ENCODE data around the gene CLASP2. TPM values are rescaled to one million over a fixed set of nuclear protein-coding genes. Genes with fewer than 3 reads are reported as not detected.

The CLASP2 gene
- total and polyA plus RNA-seq, 2 of the 4 experiments (the other 2 are of a cell fraction) = 11.9 to 49.1 TPM

DNA sequence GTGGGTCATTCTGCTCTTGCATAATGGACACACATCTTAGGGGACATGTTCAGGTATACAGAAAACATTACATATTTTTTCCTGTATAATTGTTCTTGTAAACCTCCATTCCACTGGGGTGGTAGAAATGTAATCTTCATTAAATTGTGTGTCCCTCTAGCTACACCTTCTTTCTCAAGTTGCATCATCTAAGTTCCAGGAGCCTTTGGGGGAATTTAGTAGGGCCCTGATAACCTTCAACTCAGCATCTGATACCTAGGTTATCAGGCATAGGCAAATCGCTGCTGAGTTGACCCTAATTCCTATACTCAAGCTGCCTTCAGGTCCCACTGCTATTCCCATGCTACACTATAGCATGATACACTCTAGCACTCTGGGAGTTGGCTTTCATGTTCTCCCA, 19.1 kb upstream of the CLASP2 start:
- Histone ChIP-seq H3K36me3 (ENCODE audit: control insufficient read depth, insufficient read depth, low read length) (no peaks in the 10 kb centered on the region), H3K9ac (ENCODE audit: low read depth, low read length) (no peak overlapping the region), H4K8ac (ENCODE audit: low read depth in 2 of 2, low read length in 2 of 2) (no peak overlapping the region), H2BK120ac (ENCODE audit: low read depth, low read length) (no peak overlapping the region), H2BK15ac (ENCODE audit: low read depth, low read length) (no peak overlapping the region), H3K23ac (ENCODE audit: low read depth, low read length) (no peak overlapping the region), H4K91ac (ENCODE audit: insufficient read depth, low read depth, low read length) (no peak overlapping the region), H4K5ac (ENCODE audit: low read depth, low read length) (no peak overlapping the region), H3K79me1 (ENCODE audit: low read depth in 1 of 2, low read length in 2 of 2) (no peaks in the 10 kb centered on the region), H3K27ac (ENCODE audit: insufficient read depth, low read length) (no peak overlapping the region), H3K4me3 (ENCODE audit: insufficient read depth, low read depth, low read length) (no peak overlapping the region), H2AK9ac (replicated peaks; ENCODE audit: low read depth, low read length, poor library complexity) (no peak overlapping the region), H3K9me3 (ENCODE audit: control insufficient read depth, insufficient read depth, low read length) (0 out of 2 replicates have a peak, but pooled peaks cover 2% of the 10 kb centered on the region), H2BK20ac (ENCODE audit: low read depth, low read length) (no peak overlapping the region), H3K4me2 (ENCODE audit: low read depth, low read length) (no peak overlapping the region), H3K56ac (ENCODE audit: extremely low read depth, insufficient read depth, low read length) (no peak overlapping the region), H3K14ac (replicated peaks; ENCODE audit: low read depth, low read length) (no peak overlapping the region), H2AK5ac (ENCODE audit: low read depth, low read length) (no peak overlapping the region), H4K20me1 (ENCODE audit: insufficient read depth, low read length) (no peaks in the 10 kb centered on the region), H2AFZ (replicated peaks; ENCODE audit: low read length, poor library complexity) (no peak overlapping the region), H3K9me1 (ENCODE audit: insufficient read depth, low read length) (no peaks in the 10 kb centered on the region), H3K4me1 (ENCODE audit: control insufficient read depth, insufficient read depth, low read length) (no peaks in the 10 kb centered on the region), H3K18ac (ENCODE audit: low read depth, low read length) (no peak overlapping the region), H3K4ac (ENCODE audit: low read depth, low read length) (no peak overlapping the region), H2BK5ac (ENCODE audit: low read depth, low read length, poor library complexity, severe bottlenecking) (no peak overlapping the region), H3K27me3 (ENCODE audit: control insufficient read depth, insufficient read depth, low read length) (peaks cover 8% of the 10 kb centered on the region)
- WGBS, 2 experiments (ENCODE audit: extremely low coverage in 2 of 2, insufficient read length in 1 of 2) = no CpG with 5 or more reads among the region's 1 CpG
- dilution Hi-C loops (cut with HindIII; ENCODE audit: low sequenced_read_pairs, unreplicated experiment) (no loop called here), intact Hi-C loops (cut with micrococcal nuclease) (no loop called here), in situ Hi-C loops (cut with MboI; ENCODE audit: low sequenced_read_pairs) (no loop called here)
- ChIA-PET CTCF (interaction anchor here (0.5 kb wide), 1 partner anchor 15 kb away, joined by 3 read pairs; no protein-coding TSS in a partner anchor), POLR2A (ENCODE audit: unreplicated experiment) (no interaction called here)
- DNase-seq = no peak
- no peak for ATAC-seq (ENCODE audit: low read depth)
- BruUV-seq (replicated peaks) = no TSS peak
- no peak for TF ChIP-seq NFE2L2 (IDR thresholded peaks at IDR 0.05; ENCODE audit: low read depth, low read length)
- TF ChIP-seq BHLHE40 (IDR thresholded peaks at IDR 0.05; ENCODE audit: low read depth, low read length) = no peak
- TF ChIP-seq MAFK (IDR thresholded peaks at IDR 0.05; ENCODE audit: low read depth, low read length) = no peak
- TF ChIP-seq, protein P1, sequence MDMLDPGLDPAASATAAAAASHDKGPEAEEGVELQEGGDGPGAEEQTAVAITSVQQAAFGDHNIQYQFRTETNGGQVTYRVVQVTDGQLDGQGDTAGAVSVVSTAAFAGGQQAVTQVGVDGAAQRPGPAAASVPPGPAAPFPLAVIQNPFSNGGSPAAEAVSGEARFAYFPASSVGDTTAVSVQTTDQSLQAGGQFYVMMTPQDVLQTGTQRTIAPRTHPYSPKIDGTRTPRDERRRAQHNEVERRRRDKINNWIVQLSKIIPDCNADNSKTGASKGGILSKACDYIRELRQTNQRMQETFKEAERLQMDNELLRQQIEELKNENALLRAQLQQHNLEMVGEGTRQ (IDR thresholded peaks at IDR 0.05; ENCODE audit: low read depth, low read length) = no peak
- TF ChIP-seq MXI1 (IDR thresholded peaks at IDR 0.05; ENCODE audit: borderline replicate concordance, low read depth, low read length) = no peak
- no peak for TF ChIP-seq RAD21 (IDR thresholded peaks at IDR 0.05; ENCODE audit: low read length)
- TF ChIP-seq, protein P2, sequence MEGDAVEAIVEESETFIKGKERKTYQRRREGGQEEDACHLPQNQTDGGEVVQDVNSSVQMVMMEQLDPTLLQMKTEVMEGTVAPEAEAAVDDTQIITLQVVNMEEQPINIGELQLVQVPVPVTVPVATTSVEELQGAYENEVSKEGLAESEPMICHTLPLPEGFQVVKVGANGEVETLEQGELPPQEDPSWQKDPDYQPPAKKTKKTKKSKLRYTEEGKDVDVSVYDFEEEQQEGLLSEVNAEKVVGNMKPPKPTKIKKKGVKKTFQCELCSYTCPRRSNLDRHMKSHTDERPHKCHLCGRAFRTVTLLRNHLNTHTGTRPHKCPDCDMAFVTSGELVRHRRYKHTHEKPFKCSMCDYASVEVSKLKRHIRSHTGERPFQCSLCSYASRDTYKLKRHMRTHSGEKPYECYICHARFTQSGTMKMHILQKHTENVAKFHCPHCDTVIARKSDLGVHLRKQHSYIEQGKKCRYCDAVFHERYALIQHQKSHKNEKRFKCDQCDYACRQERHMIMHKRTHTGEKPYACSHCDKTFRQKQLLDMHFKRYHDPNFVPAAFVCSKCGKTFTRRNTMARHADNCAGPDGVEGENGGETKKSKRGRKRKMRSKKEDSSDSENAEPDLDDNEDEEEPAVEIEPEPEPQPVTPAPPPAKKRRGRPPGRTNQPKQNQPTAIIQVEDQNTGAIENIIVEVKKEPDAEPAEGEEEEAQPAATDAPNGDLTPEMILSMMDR (conservative IDR thresholded peaks at IDR 0.05; ENCODE audit: low read depth, low read length) = no peak
- no peak for TF ChIP-seq MAZ (IDR thresholded peaks at IDR 0.05; ENCODE audit: borderline replicate concordance, low read depth, low read length)
- TF ChIP-seq CEBPB (IDR thresholded peaks at IDR 0.05; ENCODE audit: low read depth, low read length) = no peak
- no peak for TF ChIP-seq RCOR1 (IDR thresholded peaks at IDR 0.05; ENCODE audit: insufficient replicate concordance, low read length)
- TF ChIP-seq, protein P3, sequence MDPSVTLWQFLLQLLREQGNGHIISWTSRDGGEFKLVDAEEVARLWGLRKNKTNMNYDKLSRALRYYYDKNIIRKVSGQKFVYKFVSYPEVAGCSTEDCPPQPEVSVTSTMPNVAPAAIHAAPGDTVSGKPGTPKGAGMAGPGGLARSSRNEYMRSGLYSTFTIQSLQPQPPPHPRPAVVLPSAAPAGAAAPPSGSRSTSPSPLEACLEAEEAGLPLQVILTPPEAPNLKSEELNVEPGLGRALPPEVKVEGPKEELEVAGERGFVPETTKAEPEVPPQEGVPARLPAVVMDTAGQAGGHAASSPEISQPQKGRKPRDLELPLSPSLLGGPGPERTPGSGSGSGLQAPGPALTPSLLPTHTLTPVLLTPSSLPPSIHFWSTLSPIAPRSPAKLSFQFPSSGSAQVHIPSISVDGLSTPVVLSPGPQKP (IDR thresholded peaks at IDR 0.05; ENCODE audit: borderline replicate concordance, low read depth, low read length) = no peak
- no peak for TF ChIP-seq POLR2A (IDR thresholded peaks at IDR 0.05; ENCODE audit: low read depth, low read length)
- TF ChIP-seq SMC3 (IDR thresholded peaks at IDR 0.05; ENCODE audit: low read depth, low read length) = no peak
- no peak for TF ChIP-seq CHD1 (IDR thresholded peaks at IDR 0.05; ENCODE audit: low read depth, low read length)
- TF ChIP-seq RFX5 (IDR thresholded peaks at IDR 0.05; ENCODE audit: low read depth, low read length) = no peak
- no peak for TF ChIP-seq FOS (IDR thresholded peaks at IDR 0.05; ENCODE audit: low read depth, low read length)

Measured in IMR-90 (cell line).